Stimulated activated naive CD4-positive, alpha-beta T cell (primary cell): ENCODE results near the gene GABRB3.

ENCODE experiments used
- DNase-seq, 6 experiments: peaks; one replicate each; lab custom pipeline; 2025; lab: John Stamatoyannopoulos, UW

GABRB3 gene

DNA sequence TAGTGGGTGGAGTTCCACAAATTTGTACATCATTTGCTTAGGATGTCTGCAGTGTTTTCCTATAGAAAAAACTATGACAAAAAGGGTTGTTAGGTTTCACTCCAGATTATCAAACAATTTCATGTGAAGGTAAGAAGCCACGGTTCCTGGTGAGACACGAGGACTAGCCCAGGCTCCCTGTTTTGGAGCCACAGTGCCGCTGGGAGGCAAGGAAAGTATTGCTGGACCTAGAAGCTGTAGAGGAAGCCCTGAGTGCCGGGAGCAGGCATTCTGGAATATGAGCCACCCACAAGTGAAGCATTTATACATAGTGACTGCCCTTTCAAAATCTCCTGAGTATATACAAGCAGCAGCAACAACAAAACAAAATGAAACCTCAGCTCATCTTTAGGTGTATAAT is 142.0 kb downstream of the GABRB3 start:
- DNase-seq = no peak

DNA sequence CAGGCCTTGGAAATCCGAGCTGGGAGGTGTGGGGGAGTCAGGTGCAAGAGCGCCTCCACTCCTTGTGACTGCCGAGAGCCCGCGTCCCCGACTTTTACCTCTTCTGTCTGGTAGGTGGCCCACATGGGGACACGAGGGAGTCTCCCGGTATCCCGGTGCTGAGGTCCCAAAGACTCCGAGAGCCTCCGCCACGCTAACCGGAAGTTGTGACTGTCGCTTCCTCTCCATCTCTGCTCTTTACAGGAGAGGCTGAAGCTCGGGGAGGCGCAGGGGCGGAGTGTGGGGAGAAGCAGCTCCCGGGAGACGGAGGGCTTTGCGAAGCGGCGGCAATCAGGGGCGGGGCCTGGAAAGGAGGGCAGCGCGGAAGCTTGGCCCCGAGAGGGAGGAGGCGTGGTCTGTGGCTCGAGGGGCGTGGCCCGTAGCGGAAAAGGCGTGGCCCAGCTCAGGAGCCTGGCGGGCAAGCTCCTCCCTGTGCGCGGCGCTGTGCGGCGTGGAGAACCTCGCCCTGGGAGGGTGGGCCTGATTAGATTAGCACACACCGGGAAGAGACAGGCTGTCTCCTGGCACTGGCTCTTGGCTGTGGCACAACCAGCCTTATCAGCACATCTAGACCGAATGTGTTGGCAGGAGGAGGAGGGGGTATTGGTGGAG is 143.9 kb downstream of the GABRB3 start:
- peak in 1 of 6 experiments; percentile 4 for DNase-seq

DNA sequence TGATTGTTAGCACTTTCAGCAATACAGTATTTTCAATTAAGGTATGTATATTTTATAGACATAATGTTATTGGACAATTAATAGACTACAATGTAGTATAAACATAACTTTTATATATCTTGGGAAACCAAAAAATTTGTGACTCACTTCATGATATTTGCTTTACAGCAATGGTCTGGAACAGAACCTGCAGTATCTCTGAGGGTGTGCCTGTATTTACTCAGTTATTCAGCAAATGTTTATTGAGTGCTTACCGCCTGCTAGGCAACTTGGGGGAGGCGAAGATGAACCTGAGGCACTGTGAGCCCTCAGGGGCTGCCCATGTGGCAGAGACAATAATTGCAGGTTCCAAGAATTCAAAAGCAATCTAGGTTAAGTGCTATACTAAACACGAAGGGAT is 144.8 kb downstream of the GABRB3 start:
- DNase-seq = no peak

DNA sequence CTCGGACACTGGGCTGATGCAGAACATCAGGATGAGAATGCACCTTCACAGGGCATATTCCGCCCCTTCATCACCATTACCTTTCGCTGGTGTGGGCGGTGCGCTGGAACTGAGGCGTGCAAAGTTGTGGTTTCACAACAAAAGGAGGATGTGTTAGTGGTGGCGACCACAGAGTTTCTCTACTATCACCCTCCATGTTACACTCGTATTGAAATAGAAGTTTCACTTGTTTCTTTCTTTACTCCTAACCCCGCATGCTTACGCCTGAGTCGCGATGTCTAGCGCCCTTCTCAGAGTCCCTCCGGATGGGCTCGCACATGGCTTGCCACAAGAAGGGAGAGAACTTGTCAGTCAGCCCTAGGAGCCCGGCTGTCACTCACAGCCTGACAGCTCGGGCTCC is 148.7 kb downstream of the GABRB3 start:
- DNase-seq = no peak

DNA sequence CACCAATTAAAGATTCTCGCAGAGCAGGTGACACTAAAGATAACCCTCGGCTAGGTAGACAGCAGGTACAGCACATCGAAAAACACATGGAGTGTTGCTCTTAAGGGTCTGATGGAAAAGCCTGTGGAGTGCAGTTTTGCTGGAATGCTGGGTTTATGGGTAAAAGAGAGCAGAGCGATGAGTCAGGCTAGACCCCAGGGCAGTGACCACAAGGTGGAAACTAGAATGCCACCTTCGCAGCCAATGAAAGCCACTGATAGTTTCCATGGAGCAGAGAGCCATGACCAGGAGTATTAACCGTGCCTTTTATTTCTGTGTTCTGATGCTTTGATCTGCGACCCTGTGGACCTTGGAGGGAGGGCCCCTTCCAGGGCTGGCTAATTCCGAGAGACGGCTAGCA is 149.8 kb downstream of the GABRB3 start:
- DNase-seq = no peak

DNA sequence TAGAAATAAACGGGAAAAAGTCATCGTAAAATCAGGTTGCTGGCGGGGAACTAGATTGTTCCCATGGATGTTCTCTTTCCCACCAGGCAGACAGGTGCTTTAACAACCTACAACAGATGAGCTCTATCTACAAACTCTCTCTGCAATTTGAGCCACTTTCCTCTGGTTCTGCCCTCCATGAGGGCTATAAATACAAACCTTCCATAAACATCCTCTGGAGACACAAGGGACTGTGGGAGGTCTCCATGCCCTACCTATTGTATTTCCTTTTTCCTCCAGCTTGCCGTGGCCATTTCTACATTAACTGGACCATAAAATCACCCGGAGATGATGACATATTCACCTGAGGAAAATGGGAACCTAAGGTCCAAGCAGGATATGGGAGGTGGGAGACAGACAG is 151.1 kb downstream of the GABRB3 start:
- no peak for DNase-seq

DNA sequence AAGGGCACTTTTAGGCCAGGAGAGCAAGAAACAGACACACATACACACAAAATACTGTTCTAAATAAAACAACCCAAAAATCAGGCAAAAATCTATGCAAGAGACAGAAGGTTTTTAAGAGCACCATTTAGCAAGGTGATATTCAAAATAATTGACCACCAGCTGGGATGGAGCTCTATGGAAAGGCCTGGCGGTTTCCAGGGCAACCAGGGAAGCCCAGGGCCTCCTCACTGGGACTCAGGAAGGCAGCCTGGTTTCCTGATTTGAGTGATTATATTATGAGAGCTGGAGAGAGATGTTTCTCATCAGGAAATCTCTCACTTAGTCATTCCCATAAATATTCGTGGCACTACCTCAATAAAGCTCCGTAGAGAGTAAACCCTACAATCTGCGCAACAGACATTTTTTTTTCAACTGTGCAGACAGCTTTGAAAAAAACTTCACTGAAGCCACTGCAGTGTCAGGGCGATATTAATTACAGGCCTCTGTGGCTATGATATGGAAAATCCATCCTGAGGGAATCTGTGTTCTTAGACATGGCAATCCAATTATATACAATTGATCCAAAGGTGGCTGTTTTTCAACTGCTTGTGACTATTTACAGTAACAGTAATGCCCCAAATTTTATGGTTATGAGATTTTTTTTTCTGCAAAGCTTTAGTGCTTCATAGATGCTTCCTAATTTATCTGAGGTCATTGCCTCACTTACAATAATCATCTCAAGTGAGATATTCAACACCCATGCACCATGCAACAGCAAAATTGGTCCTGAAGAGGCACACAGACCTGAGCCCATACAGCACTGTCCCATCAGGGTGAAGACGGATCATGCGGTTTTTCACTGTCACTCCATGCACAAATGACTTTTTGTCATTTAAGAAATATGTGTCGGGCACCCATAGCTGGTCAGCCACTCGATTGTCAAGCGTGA is 152.1 kb downstream of the GABRB3 start:
- DNase-seq = no peak

DNA sequence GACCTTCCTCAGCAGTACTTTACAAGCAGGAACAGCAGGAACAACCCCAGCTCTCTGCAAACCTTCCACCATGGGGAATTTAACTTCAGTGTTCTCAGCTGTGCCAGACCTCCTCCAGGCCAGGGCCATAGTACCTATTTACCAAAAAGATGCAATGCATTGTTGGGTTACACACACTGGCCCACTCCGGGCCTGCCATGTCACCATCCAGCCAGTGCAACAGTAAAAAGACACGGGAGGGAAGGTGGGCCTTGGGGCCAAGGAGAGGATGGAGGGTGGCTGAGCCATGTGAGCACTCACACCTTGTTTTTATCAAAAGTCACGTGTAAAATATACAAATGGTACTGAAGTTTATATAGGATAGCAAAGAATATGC is 157.0 kb downstream of the GABRB3 start:
- DNase-seq = no peak

DNA sequence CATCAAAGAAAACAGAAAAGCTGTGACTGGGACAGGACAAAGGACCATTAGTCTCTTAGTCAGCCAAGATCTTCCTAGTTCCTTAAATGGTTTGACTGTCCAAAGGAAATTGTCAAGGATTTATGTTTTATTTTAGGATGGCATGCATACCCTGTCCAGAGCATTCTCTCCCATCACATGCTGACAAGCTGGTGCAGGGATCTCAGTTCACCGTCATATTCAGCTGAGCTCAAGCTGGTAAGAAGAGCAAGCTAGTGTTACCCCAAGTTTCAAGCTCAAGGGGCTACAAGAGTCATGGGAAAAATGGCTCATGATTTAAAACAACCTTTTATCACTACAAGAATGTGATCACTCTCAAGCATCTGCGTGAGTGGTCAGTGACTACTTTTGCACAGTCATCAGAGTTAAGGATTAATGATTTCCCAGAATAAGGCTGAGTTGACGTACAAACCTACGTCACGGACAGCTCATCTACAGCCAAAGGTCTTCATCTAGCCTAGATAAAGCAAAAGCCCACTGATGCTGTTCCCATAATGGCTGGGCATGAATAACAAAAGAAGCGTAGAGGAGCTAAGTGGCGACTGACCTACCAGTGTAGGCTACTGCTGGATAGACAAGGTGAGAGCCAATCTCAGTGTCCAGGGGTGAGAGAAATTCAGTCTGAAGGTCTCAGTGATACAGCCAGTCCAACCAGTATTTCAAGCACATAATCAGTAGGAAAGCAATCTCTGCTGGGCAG is 157.5 kb downstream of the GABRB3 start:
- DNase-seq = no peak

DNA sequence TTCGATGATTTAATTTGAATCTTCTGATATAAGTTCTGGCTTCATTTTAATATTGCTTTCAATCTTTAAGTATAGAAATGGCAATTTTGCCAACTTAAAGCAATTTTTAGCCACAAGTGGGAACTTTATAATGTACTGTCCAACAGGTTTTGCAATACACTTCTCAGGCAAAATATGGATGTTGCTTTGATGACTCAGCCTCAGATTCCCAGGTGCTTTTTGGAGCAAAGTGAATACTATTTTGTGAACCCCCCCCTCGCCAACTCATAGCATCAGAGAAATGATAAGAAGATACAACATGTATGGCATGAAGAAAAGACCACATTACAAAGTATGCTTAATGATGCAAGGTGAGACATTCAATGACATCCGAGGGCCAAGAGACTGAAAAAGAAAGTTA is 158.1 kb downstream of the GABRB3 start:
- DNase-seq = no peak

DNA sequence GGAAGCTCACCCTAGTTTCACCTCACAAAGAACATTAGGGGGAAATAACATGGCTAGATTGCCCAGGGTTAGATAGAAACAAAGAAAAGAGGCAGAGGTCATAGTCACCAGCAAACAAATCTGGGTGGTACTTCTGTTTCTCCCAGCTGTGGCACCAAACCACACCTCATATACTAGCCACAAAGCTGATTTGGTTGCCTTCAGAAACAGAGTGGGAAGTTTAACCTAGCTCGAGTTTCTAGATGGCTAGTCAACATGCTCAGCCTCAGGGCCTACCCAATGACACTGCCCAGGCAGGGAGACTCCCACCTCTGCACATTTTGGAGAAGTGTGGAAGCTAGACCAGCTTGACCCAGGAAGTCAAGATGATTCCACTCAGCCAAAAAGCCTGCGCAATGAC is 174.2 kb downstream of the GABRB3 start:
- DNase-seq = no peak

DNA sequence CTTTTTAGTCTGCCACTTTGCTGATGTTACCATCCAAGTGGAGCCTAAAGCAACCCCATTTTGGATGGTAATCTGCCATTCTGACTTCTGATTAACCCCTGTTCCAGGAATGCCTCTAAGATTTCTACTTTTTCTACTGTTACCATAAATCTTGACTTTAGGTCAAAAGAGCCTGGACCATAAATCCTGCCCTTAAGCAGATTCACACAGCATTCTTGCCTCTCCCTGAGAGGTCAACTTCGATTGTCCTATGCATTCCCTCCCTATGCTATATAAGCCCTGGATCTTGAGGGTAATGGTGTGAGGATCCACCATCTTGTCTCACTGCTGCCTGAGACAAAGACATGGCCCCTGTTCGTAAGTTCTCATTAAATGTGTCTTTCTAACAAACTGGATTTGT is 177.3 kb downstream of the GABRB3 start:
- DNase-seq = no peak

DNA sequence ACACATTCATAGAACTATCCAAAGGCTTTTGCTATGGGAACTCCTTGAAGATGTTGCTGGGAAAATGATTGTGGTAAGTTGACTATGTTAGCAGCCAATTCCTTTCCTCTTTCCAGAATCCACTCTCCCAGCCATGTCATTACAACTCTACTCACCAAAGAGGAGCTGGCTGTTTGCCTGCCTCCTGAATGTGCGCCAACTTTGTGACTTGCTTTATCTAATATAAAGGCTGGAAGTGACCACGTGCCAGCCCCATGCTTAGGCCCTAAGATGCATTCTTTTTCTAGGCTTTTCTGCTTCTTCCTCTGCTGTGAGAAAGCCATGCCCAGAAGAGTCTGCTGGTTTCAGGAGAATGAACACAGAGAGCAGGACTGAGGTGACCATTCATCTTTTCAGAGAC is 182.2 kb downstream of the GABRB3 start:
- DNase-seq = no peak

DNA sequence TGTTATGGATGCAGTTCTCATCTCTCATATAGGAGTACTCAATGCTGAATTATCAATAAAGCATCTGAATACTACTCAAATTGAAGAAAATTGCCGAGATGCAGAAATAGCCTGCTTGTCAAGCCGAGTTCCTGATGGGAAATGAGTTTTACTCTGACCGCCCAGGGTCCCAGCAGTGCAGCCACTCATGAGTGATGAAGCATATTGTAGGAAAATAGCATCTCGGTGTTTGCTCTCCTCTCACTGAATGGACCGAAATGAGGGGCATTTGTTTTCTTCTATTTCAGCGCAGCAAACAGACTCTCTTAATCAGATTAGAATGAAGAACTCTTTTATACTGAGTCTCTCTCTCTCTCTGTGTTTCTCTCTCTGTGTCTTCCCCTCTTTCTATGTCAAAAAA is 190.0 kb downstream of the GABRB3 start:
- DNase-seq = no peak

DNA sequence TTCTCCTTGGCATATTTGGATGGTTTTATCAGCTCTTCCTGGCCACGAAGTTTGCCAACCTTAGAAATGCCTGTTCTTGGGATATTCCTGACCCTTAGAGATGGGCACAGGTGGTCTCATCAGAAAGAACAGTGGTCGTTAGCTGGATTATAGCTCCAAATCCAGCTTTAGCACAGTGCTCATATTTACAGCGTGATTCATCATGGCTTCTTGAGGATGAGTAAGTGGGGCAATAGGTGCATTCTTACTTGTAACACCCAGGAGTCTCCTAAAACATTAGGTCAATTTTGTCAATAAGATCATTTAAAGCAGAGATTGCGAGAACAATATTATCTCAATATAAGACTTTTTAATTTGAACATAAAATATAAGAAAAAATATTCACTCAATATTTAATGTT is 191.9 kb downstream of the GABRB3 start:
- no peak for DNase-seq

DNA sequence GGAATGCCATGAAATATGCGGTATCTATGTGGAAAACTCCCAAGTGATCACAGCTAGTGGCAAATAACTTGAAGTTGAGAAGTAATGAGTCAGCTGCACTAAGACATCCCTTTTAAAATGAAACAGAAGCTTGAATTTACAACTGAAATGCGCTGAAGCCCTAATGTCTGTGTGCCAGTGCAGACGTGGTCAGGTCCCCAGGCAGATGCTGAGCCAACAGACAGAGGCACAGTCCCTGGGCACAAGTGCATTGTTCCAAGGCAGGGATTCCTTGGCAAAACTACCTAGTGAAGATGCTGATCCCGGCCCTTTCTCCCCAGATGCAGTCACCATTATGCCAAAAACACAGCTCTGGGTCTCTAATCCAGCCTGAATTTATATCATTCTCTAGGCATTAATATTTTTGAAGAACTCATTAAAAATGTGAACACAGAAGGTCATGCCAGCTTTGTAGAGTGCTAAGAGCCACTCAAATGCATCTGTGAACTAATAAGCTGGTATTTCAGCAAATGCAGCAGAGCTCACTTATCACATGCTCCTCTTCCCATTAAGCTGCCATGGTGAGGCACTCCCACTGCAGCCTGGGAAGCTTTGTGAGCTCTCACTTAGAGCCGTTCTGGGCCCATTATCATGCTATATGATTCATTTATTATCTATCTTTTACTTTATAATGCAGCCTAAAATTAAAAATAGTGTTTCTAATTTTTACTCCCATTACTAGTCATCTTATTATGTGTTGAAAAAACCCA is 200.1 kb downstream of the GABRB3 start:
- no peak for DNase-seq

DNA sequence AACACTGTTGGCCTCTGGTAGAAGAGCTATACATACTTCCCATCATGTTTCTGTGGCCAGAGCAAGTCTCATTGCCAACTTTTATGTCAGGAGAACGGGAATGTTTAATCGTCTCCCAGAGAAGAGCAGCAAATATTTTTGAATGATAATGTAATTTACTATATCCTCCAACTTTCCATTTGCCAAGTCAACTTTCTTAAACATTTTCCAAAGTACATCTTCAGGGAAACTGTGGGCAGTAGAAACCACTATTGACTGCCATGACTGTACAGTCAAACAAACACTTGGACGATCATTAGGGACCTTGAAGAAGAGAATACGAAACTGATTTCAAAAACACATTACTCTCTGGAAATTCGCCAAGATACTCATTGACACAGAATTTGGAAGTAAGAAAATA is 201.5 kb downstream of the GABRB3 start:
- no peak for DNase-seq

DNA sequence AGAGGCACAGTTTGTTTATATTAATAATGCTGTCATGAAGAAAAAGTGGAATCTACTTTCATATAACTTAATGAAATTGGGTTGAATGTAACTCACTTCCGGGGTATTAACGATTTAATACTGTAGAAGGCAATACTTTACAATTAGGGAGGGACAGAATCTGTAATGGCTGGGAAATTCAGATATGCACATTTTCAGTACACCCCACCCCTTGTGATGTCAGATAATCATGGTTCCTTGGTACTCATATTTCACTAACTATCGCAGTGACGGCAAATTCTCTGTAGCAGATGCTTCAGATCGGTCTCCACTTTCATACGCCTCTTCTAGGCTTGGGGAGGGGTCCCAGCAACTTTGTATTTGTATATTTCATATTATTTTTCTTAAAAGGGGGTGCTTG is 207.3 kb downstream of the GABRB3 start:
- DNase-seq = no peak

DNA sequence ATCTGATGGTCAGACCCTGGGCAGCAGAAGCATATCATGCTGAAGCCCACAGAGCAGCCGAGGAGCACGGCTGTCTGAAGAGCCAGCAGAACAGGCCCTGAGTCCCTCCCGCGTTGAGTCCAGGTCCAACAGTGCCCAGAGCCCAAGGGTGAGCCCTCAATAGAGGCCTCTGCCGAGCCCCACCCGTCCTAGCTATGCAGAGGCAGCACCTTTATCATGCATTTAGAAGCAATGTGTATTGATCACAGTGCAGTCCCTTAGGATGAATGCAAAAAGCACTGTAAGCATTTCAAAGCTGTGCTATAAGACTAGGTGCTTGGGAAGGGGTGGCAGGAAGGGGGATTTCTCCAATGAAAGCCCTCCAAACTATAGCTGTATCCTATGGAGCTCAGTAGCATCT is 208.5 kb downstream of the GABRB3 start:
- DNase-seq = no peak

DNA sequence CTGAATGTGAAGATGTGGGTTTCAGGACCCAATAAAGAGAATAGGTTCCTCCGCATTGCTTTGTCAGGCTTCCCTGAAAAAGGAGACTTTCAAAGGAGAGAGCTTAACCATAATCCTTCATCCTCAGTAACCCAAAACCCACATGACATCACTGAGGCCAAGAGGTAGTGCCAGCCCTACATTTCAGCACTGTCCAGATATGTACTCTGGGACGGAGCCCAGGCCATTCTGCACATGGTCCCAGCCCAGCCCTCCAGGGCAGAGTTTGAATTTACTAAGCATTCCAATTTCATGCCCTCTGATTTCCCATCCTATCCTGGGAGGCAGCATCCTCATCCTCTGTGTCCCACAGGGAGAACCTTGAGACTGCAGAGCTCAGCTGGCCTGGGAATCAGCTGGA is 210.5 kb downstream of the GABRB3 start:
- DNase-seq = no peak

DNA sequence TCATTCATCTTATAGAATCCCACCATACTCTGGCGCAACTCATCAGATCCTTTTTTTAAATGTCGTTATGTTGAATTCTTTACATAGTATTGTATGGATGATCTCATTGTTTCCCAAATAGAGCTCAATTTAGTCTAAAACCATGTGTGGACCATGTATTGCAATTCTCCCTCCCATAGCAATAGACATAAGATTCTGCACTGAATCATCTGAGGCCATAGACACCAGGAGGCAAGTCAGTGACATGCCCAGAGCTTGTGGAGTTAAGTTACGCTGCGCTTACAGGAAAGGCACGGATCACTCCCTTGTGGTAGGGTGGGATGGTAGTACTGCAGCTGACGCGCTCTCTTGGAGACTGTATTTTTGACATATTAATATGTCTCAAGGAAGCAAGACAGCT is 211.0 kb downstream of the GABRB3 start:
- no peak for DNase-seq

DNA sequence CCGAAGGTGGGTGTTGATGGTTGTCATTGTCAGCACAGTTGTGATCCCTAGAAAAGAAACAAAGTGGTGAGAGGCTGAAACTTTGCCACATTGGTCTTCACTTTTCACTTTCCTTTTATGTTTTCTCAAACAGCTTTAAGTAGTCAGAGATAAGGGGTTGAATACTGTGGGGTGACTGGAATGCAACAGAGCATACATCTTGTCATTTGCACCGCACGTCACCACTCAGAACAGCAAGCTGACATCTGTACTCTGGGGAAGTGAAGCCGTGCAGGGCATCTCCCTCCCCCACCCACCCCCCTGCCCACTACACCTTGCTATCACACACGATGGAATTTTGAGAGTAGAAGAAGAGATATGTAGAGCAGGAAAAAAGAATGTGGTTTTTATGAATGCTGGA is 211.7 kb downstream of the GABRB3 start:
- DNase-seq = no peak
